Measurements from ENCODE around the gene RAB40B. TPM values are rescaled to one million over a fixed set of nuclear protein-coding genes. Genes with fewer than 3 reads are reported as not detected.

The RAB40B gene
- total and polyA plus RNA-seq, 2 of the 13 experiments (the other 11 are each of a cell fraction or from before 2014, with no cell fraction given), result 6.2 to 6.5 TPM

DNA sequence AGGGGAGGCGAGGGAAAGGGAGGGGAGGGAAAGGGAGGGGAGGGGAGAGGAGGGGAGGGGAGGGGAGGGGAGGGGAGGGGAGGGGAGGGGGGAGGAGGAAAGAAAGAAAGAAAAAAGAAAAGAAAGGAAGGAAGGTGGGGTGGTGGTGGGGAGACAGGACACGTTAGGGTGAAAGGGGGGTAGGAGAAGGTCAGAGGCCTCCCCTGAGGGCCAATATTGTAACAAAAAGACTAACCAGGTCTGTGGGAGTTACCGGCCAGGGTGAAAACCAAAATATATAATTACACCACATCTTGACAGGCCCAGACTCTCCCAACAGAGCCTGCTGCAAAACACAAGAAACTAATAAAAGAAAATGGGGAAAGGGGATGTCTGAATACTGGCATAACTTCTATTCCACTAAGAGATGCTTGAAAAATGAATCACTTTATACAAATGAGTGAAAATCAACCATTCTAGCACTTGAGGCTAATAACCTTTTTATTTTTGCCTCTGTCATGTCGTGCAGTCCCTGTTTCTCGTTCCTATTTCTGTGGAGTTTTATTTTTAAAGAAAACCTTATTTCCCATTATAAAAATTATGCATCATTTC lies 60.2 kb downstream of the RAB40B start:
- DNase-seq (ENCODE audit: low spot score) (no peak), ATAC-seq (no peak), FAIRE-seq (no peak)
- Histone ChIP-seq H3K27me3 (ENCODE audit: control insufficient read depth in 1 of 2, insufficient read depth in 2 of 2, low read length in 2 of 2) (no peaks in the 10 kb centered on the region), H3K9me3 (ENCODE audit: low read length) (no peaks in the 10 kb centered on the region), H3K9ac (ENCODE audit: insufficient read depth, low read depth, low read length) (no peak overlapping the region), H3K4me1 (ENCODE audit: insufficient read depth, low read length) (peaks cover 40% of the 10 kb centered on the region), H3K36me3 (replicated peaks in 1 of 2; ENCODE audit: control insufficient read depth in 1 of 2, insufficient read depth in 2 of 2, low read length in 2 of 2) (peaks cover 31 to 72% of the 10 kb centered on the region in 2 experiments), H3K4me3 (replicated peaks in 1 of 3; ENCODE audit: insufficient read depth in 1 of 3, low read depth in 2 of 3, low read length in 3 of 3) (no peak overlapping the region), H2AFZ (ENCODE audit: low read length) (no peak overlapping the region), H3K4me2 (ENCODE audit: low read depth, low read length) (no peak overlapping the region), H3K27ac (ENCODE audit: extremely low read length, insufficient read depth, low read length) (no peak overlapping the region), H3K79me2 (ENCODE audit: insufficient read depth, low read length) (peaks cover 92% of the 10 kb centered on the region), H4K20me1 (ENCODE audit: insufficient read depth, low read length) (peaks cover 42% of the 10 kb centered on the region)
- intact Hi-C loops (cut with micrococcal nuclease; ENCODE audit: unreplicated experiment) (no loop called here), in situ Hi-C loops (cut with HindIII; ENCODE audit: extremely low pct_ligation_motif_present, low pct_unique_long_range_greater_than_20kb) (no loop called here)
- ChIA-PET CTCF (ENCODE audit: low intra/inter-chr PET ratio, low total read pairs) (no interaction called here), POLR2A (no interaction called here)
- no peak for TF ChIP-seq KMT2A (CRISPR knock-in tag; IDR thresholded peaks at IDR 0.05)
- TF ChIP-seq, protein P1, sequence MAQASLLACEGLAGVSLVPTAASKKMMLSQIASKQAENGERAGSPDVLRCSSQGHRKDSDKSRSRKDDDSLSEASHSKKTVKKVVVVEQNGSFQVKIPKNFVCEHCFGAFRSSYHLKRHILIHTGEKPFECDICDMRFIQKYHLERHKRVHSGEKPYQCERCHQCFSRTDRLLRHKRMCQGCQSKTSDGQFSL (CRISPR knock-in tag; IDR thresholded peaks at IDR 0.05), result no peak
- no peak for TF ChIP-seq FOXA3 (CRISPR knock-in tag; IDR thresholded peaks at IDR 0.05)
- TF ChIP-seq, protein P2, sequence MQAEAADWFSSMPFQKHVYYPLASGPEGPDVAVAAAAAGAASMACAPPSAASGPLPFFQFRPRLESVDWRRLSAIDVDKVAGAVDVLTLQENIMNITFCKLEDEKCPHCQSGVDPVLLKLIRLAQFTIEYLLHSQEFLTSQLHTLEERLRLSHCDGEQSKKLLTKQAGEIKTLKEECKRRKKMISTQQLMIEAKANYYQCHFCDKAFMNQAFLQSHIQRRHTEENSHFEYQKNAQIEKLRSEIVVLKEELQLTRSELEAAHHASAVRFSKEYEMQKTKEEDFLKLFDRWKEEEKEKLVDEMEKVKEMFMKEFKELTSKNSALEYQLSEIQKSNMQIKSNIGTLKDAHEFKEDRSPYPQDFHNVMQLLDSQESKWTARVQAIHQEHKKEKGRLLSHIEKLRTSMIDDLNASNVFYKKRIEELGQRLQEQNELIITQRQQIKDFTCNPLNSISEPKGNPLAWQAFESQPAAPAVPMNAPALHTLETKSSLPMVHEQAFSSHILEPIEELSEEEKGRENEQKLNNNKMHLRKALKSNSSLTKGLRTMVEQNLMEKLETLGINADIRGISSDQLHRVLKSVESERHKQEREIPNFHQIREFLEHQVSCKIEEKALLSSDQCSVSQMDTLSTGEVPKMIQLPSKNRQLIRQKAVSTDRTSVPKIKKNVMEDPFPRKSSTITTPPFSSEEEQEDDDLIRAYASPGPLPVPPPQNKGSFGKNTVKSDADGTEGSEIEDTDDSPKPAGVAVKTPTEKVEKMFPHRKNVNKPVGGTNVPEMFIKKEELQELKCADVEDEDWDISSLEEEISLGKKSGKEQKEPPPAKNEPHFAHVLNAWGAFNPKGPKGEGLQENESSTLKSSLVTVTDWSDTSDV (CRISPR knock-in tag; IDR thresholded peaks at IDR 0.05), result no peak
- TF ChIP-seq HNRNPK (IDR thresholded peaks at IDR 0.05; ENCODE audit: low read depth, low read length, poor library complexity, severe bottlenecking), result peak; percentile 42
- TF ChIP-seq RFXANK (CRISPR knock-in tag; IDR thresholded peaks at IDR 0.05), result no peak
- TF ChIP-seq RBFOX2 (IDR thresholded peaks at IDR 0.05; ENCODE audit: low read depth, low read length), result no peak
- TF ChIP-seq NCOA1 (CRISPR knock-in tag; IDR thresholded peaks at IDR 0.05), result no peak
- TF ChIP-seq HMG20A (CRISPR knock-in tag; IDR thresholded peaks at IDR 0.05; ENCODE audit: borderline replicate concordance), result no peak
- TF ChIP-seq NKX3-1 (CRISPR knock-in tag; IDR thresholded peaks at IDR 0.05), result no peak
- no peak for TF ChIP-seq ZNF24 (IDR thresholded peaks at IDR 0.05)
- TF ChIP-seq SCMH1 (CRISPR knock-in tag; IDR thresholded peaks at IDR 0.05; ENCODE audit: borderline replicate concordance), result no peak
- TF ChIP-seq, protein P3, sequence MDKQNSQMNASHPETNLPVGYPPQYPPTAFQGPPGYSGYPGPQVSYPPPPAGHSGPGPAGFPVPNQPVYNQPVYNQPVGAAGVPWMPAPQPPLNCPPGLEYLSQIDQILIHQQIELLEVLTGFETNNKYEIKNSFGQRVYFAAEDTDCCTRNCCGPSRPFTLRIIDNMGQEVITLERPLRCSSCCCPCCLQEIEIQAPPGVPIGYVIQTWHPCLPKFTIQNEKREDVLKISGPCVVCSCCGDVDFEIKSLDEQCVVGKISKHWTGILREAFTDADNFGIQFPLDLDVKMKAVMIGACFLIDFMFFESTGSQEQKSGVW (CRISPR knock-in tag; IDR thresholded peaks at IDR 0.05; ENCODE audit: borderline replicate concordance), result no peak
- no peak for TF ChIP-seq ZNF484 (CRISPR knock-in tag; IDR thresholded peaks at IDR 0.05; ENCODE audit: borderline replicate concordance, low read depth)
- TF ChIP-seq PCBP2 (optimal IDR thresholded peaks at IDR 0.05; ENCODE audit: low read depth, low read length, poor library complexity, severe bottlenecking), result peak; percentile 96
- no TSS peak for BruUV-seq (replicated peaks)
- 94% methylated on average over 5 of the region's 5 CpGs for WGBS (ENCODE audit: low lambda C conversion rate)
